Heart right ventricle (tissue), 16 donors: ENCODE measurements around the gene CALU. TPM values are rescaled to one million over a fixed set of nuclear protein-coding genes. Genes with fewer than 3 reads are reported as not detected.

Experiments used
- ATAC-seq, 8 donors: fragments of 200-7000 bp; cut with Tn5 transposase; one replicate each; pipeline ENCODE4 v1.9.1; 2020; ENCODE audit warnings: mild to moderate bottlenecking in 8 of 8, moderate library complexity in 8 of 8, moderate number of reproducible peaks in 1 of 8
- DNase-seq, 2 donors: peaks; one replicate each; pipeline ENCODE4 v3.0.0-alpha.2; 2020
- H3K27ac ChIP-seq, 10 donors: fragments of 200-600 bp; sonication (generic) in 2 of 10; one replicate each; pipeline versions ENCODE4 v1.5.0 to v1.8.0; 2020 to 2022; ENCODE audit warnings: mild to moderate bottlenecking in 3 of 10
- H3K27me3 ChIP-seq, 7 donors: fragments of 200-600 bp; one replicate each; pipeline ENCODE4 v1.8.0; 2021 to 2022; ENCODE audit warnings: mild to moderate bottlenecking in 2 of 7
- H3K36me3 ChIP-seq, 9 donors: fragments of 200-600 bp; sonication (generic) in 1 of 9; one replicate each; pipeline versions ENCODE4 v1.5.0 to v1.8.0; 2020 to 2022; ENCODE audit warnings: mild to moderate bottlenecking in 2 of 9
- H3K4me1 ChIP-seq, 9 donors: fragments of 200-600 bp; sonication (generic) in 1 of 9; one replicate each; pipeline versions ENCODE4 v1.5.0 to v1.8.0; 2020 to 2022; ENCODE audit warnings: mild to moderate bottlenecking in 4 of 9
- H3K4me3 ChIP-seq, 10 donors: fragments of 200-600 bp; sonication (generic) in 2 of 10; one replicate each; pipeline versions ENCODE4 v1.5.0 to v1.8.0; 2020 to 2022; ENCODE audit warnings: mild to moderate bottlenecking in 7 of 10, moderate library complexity in 2 of 10
- H3K9me3 ChIP-seq, 11 donors: fragments of 200-600 bp in 10 of 11; sonication (generic) in 2 of 11; one replicate each; pipeline versions ENCODE4 v1.5.0 to v1.8.0; 2013 to 2022; ENCODE audit warnings: mild to moderate bottlenecking in 2 of 11, control low read depth in 1 of 11, moderate library complexity in 1 of 11
- WGBS, 2 donors: extraction: QIAGEN DNeasy Blood & Tissue Kit; methylation state at CpG; one replicate each; pipeline ENCODE4 v1.1.7; 2013; ENCODE audit warnings: inconsistent platforms in 1 of 2; 5-methylcytosine and 5-hydroxymethylcytosine counted together
- intact Hi-C, 10 donors: fragments of 100-400 bp; cut with DNase I; formaldehyde crosslinking; loops; one replicate each; pipeline versions ENCODE4 v1.11.1 to v1.14.2; 2022
- polyA plus RNA-seq, 2 donors: library from polyadenylated mRNA; stranded (reverse); fragments of 200-250 nt; gene quantifications; one replicate each; pipeline ENCODE4 v1.2.3, GENCODE V29; 2013
- total RNA-seq, 10 donors: library from RNA; stranded (reverse); fragmentation: NEBNext Ultra II Directional in 3 of 10; extraction: Animal tissue kit (Norgen Biotek cat#: 25700) in 3 of 10; gene quantifications; one replicate each; pipeline versions ENCODE4 v1.2.1 to v1.2.4, GENCODE V29; 2021 to 2023
- TF ChIP-seq, protein P1 (sequence below), 9 donors: fragments of 200-600 bp; sonication (generic) in 2 of 9; IDR thresholded peaks; one replicate each; pipeline versions ENCODE4 v1.5.0 to v1.8.0; 2021 to 2022; ENCODE audit warnings: antibody characterized with exemption in 9 of 9, mild to moderate bottlenecking in 5 of 9, moderate library complexity in 1 of 9
- donor health status: Arrhythmogenic right ventricular cardiomyopathy.
- donor health status: ischemic (EF 13 %, LVEDD 7.1; RV severe dilation, severe dysfunction).
- donor health status: healthy with polysubstance abuse.
- donor health status: DM: no; HTN: yes; CAD: no.
- donor health status: DM: no; HTN: no; CAD: no.
- donor health status: ischemic (EF 25% LVEDD 6.9; RV normal size, moderate dysfunction).
- donor health status: ischemic (EF 25% LVEDD 5.7; RV mildly dilated, moderate dysfunction).
- donor health status: healthy.
- donor health status: DM: yes; HTN: yes; CAD: no.
- donor health status: Ischemic cardiomyopathy.
- donor health status: ischemic (EF 35%, LVEDD 5.7; RV mildly dilated, moderate dysfunction).
- donor health status: nonischemic (EF 11% LVEDD 7.7; RV severe dilation, severe dysfunction).
- donor health status: DM: yes; HTN: yes; CAD: no.
- donor health status: PGD.
- donor health status: ischemic (EF 29% LVEDD 5.4; RV normal size, mild dysfunction).
- donor health status: nonischemic (EF 23%, LVEDD 6.1; RV moderate dilation, normal function).

Gene CALU
- total and polyA plus RNA-seq, 12 donors = 39.9 to 333 (median 249) TPM

DNA sequence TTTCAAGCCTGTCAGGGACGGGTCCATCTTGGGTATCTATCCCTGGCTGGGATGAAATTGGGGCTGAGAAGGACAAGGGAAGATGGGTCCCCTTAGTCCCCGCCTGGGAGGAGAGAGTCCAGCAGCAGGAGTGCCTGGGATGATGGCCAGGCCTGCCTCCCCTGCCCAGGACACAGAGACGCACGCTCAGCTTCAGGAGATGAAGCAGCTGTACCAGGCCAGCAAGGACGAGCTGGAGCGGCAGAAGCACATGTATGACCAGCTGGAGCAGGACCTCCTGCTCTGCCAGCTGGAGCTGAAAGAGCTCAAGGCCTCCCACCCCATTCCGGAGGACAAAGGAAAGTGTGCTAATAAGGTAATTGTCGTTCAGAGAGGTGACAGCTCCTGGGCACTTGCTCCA lies 68.0 kb downstream of the CALU start:
- TF ChIP-seq, protein P1, sequence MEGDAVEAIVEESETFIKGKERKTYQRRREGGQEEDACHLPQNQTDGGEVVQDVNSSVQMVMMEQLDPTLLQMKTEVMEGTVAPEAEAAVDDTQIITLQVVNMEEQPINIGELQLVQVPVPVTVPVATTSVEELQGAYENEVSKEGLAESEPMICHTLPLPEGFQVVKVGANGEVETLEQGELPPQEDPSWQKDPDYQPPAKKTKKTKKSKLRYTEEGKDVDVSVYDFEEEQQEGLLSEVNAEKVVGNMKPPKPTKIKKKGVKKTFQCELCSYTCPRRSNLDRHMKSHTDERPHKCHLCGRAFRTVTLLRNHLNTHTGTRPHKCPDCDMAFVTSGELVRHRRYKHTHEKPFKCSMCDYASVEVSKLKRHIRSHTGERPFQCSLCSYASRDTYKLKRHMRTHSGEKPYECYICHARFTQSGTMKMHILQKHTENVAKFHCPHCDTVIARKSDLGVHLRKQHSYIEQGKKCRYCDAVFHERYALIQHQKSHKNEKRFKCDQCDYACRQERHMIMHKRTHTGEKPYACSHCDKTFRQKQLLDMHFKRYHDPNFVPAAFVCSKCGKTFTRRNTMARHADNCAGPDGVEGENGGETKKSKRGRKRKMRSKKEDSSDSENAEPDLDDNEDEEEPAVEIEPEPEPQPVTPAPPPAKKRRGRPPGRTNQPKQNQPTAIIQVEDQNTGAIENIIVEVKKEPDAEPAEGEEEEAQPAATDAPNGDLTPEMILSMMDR (IDR thresholded peaks at IDR 0.05) = no peak
- Histone ChIP-seq H3K4me3 (no peak overlapping the region), H3K4me1 (peaks cover 0 to 3% (median 0%) of the 10 kb centered on the region in 9 donors), H3K9me3 (no peaks in the 10 kb centered on the region), H3K36me3 (peaks cover 0 to 37% (median 0%) of the 10 kb centered on the region in 9 donors), H3K27ac (no peak overlapping the region), H3K27me3 (no peaks in the 10 kb centered on the region)
- DNase-seq (no peak), ATAC-seq (no peak)
- 80 to 90% methylated on average over 8 of the region's 8 CpGs for WGBS, 2 donors
- intact Hi-C loops = no loop called here

DNA sequence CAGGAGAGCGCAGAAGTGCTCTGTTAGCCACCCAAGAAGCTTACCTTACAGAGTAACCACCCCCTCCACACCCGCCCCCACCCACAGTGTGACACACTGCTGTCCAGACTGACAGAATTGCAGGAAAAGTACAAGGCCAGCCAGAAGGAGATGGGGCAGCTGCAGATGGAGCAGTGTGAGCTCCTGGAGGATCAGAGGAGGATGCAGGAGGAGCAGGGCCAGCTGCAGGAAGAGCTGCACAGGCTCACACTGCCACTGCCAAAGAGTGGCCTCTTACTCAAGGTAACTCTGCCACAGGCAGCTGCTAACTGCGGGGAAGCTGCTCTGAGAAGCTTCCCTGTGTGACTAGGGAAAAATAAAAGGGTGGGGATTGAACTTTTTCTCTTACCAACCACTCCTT lies 70.2 kb downstream of the CALU start:
- H3K4me3 ChIP-seq = no peak overlapping the region
- H3K9me3 ChIP-seq = no peaks in the 10 kb centered on the region
- intact Hi-C loops = no loop called here
- H3K4me1 ChIP-seq = peaks cover 0 to 15% (median 10%) of the 10 kb centered on the region in 9 donors
- H3K27me3 ChIP-seq = no peaks in the 10 kb centered on the region
- ATAC-seq = no peak
- H3K27ac ChIP-seq = no peak overlapping the region
- DNase-seq = no peak
- 78 to 81% methylated on average over 3 of the region's 3 CpGs for WGBS, 2 donors
- H3K36me3 ChIP-seq = peaks cover 0 to 31% (median 0%) of the 10 kb centered on the region in 9 donors
- TF ChIP-seq, protein P1 (IDR thresholded peaks at IDR 0.05) = no peak

DNA sequence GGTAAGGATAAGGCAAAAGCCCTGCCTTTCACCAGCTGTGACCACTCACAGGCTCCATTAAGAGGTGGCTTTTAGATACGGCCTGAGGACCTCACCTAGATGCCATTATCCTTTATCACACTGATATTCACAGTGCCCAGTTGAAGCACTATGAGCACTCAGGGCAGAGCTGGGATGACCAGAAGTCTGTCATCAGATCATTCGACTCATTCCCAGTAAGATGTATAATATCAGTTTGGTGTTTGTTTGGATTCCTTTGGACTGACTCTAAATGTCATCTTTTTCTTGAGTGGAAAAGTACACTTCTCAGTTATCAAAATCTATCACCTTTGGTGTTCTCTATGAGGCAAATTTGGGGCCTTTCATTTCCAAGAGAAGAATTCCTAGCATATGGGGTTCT lies 71.3 kb downstream of the CALU start:
- ATAC-seq = no peak
- Histone ChIP-seq H3K9me3 (no peaks in the 10 kb centered on the region), H3K4me3 (no peak overlapping the region), H3K36me3 (peaks cover 0 to 20% (median 0%) of the 10 kb centered on the region in 9 donors), H3K27me3 (no peaks in the 10 kb centered on the region), H3K27ac (no peak overlapping the region), H3K4me1 (peaks cover 0 to 15% (median 10%) of the 10 kb centered on the region in 9 donors)
- intact Hi-C loops = no loop called here
- TF ChIP-seq, protein P1 (IDR thresholded peaks at IDR 0.05) = no peak
- DNase-seq = no peak
- 88 to 96% methylated on average over 2 of the region's 2 CpGs for WGBS, 2 donors

DNA sequence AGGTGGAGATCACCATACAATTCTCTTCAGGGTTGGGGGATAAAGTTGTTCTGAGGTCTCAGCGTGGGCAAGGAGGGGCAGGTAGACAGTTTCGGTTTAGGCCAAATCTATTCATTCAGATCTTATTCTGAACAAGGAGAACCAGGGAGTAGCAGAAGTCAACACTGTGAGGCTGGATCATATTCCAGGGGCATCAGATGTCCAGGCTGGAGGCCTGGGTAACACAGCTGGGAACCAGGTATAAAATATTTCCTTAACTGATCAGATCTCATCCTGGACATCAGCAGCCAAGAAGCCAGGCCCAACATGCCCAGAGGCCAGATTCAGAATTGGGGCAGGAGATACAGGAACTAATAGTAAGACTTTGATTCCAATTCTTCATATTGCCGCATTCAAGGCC lies 71.8 kb downstream of the CALU start:
- no peaks in the 10 kb centered on the region for H3K9me3 ChIP-seq
- ATAC-seq = no peak
- no peaks in the 10 kb centered on the region for H3K27me3 ChIP-seq
- intact Hi-C loops = no loop called here
- peaks cover 0 to 15% (median 0%) of the 10 kb centered on the region in 9 donors for H3K36me3 ChIP-seq
- no peak overlapping the region for H3K27ac ChIP-seq
- WGBS, 2 donors = 95 to 96% methylated on average over 3 of the region's 3 CpGs
- TF ChIP-seq, protein P1 (IDR thresholded peaks at IDR 0.05) = no peak
- DNase-seq = no peak
- H3K4me3 ChIP-seq = no peak overlapping the region
- H3K4me1 ChIP-seq = peaks cover 0 to 15% (median 10%) of the 10 kb centered on the region in 9 donors
